ENCODE data around the gene PROP1.
"Not testable (repeated sequence)": the region's sequence is repeated elsewhere in the genome, so short reads cannot be mapped to it uniquely, and the experiment has no call there.

PROP1 gene

GRCh38 chr5:177995691-177996595 lies at the start of gene PROP1:
Gene PROP1 (minus strand): TSS chr5:177996242. CDS start chr5:177995933, 309 bp downstream.
- DNase-seq = no peak

GRCh38 chr5:178019379-178020030 lies 23.5 kb upstream of the PROP1 start:
- not testable (repeated sequence) for DNase-seq

- not testable (repeated sequence) for DNase-seq
Measured at GRCh38 chr5:178012758-178013157, 16.7 kb upstream of the PROP1 start.

GRCh38 chr5:178011816-178012554 lies 15.9 kb upstream of the PROP1 start:
- DNase-seq = not testable (repeated sequence)

- DNase-seq = not testable (repeated sequence)
Measured at GRCh38 chr5:178007272-178007671, 11.2 kb upstream of the PROP1 start.

- not testable (repeated sequence) for DNase-seq
Measured at GRCh38 chr5:178006536-178007231, 10.6 kb upstream of the PROP1 start.

GRCh38 chr5:178006181-178006535 lies 10.1 kb upstream of the PROP1 start:
- not testable (repeated sequence) for DNase-seq

GRCh38 chr5:177997846-177998245 lies 1.8 kb upstream of the PROP1 start:
- no peak for DNase-seq

- no peak for DNase-seq
Measured at GRCh38 chr5:177997319-177997670, 1.3 kb upstream of the PROP1 start.

- DNase-seq = no peak
Measured at GRCh38 chr5:177996660-177997318, 747 bp upstream of the PROP1 start.

GRCh38 chr5:177994561-177995190 lies 1.4 kb downstream of the PROP1 start:
- DNase-seq = no peak

GRCh38 chr5:177994063-177994462 lies 2.0 kb downstream of the PROP1 start:
- DNase-seq = no peak

GRCh38 chr5:177992466-177992865 lies 3.6 kb downstream of the PROP1 start:
- no peak for DNase-seq

GRCh38 chr5:177988989-177989625 lies 6.9 kb downstream of the PROP1 start:
- no peak for DNase-seq

- DNase-seq = no peak
Measured at GRCh38 chr5:177987326-177987725, 8.7 kb downstream of the PROP1 start.

GRCh38 chr5:177985430-177986040 lies 10.5 kb downstream of the PROP1 start:
- DNase-seq = no peak

- DNase-seq = no peak
Measured at GRCh38 chr5:177984584-177985206, 11.3 kb downstream of the PROP1 start.

- no peak for DNase-seq
Measured at GRCh38 chr5:177983763-177984583, 12.1 kb downstream of the PROP1 start.

- no peak for DNase-seq
Measured at GRCh38 chr5:177982956-177983355, 13.1 kb downstream of the PROP1 start.

Measured in NCI-H1092 (cell line).